ENCODE measurements around the gene SFSWAP. TPM values are rescaled to one million over a fixed set of nuclear protein-coding genes. Genes with fewer than 3 reads are reported as not detected.

The SFSWAP gene
- total RNA-seq, 1 donor from 2014 or later: 34.9 TPM

- H3K36me3 ChIP-seq: no peaks in the 10 kb centered on the region
- no peak overlapping the region for H3K27ac ChIP-seq
- H3K27me3 ChIP-seq: no peaks in the 10 kb centered on the region
- TF ChIP-seq POLR2AphosphoS5 (IDR thresholded peaks at IDR 0.05; ENCODE audit: insufficient read depth in 1 of 2, low read depth in 1 of 2) (no peak), POLR2A (IDR thresholded peaks at IDR 0.05) (no peak), CTCF (IDR thresholded peaks at IDR 0.05) (no peak)
- H3K9me3 ChIP-seq: no peaks in the 10 kb centered on the region
- DNase-seq (ENCODE audit: extremely low spot score in 2 of 2): no peak
- H3K4me1 ChIP-seq: no peaks in the 10 kb centered on the region
- H3K4me3 ChIP-seq: no peak overlapping the region
- intact Hi-C loops (cut with DNase I): no loop called here
Measured at GRCh38 chr12:131695968-131696367, 14.9 kb upstream of the SFSWAP start.

- no peak overlapping the region for H3K27ac ChIP-seq
- no peak for DNase-seq (ENCODE audit: extremely low spot score in 2 of 2)
- H3K4me3 ChIP-seq: no peak overlapping the region
Measured at GRCh38 chr12:131698286-131698685, 12.6 kb upstream of the SFSWAP start.

GRCh38 chr12:131699434-131699833 lies 11.5 kb upstream of the SFSWAP start:
- intact Hi-C loops (cut with DNase I): no loop called here
- peaks cover 9% of the 10 kb centered on the region for H3K9me3 ChIP-seq

More at GRCh38 chr12:131698286-131698685, 12.6 kb upstream of the SFSWAP start:
- no peaks in the 10 kb centered on the region for H3K9me3 ChIP-seq
- no peaks in the 10 kb centered on the region for H3K27me3 ChIP-seq
- intact Hi-C loops (cut with DNase I): no loop called here
- no peak for TF ChIP-seq POLR2AphosphoS5 (IDR thresholded peaks at IDR 0.05; ENCODE audit: insufficient read depth in 1 of 2, low read depth in 1 of 2)
- no peak for TF ChIP-seq CTCF (IDR thresholded peaks at IDR 0.05)
- TF ChIP-seq POLR2A (IDR thresholded peaks at IDR 0.05): no peak
- no peaks in the 10 kb centered on the region for H3K36me3 ChIP-seq
- no peaks in the 10 kb centered on the region for H3K4me1 ChIP-seq

GRCh38 chr12:131700271-131700670 lies 10.6 kb upstream of the SFSWAP start:
- TF ChIP-seq POLR2AphosphoS5 (IDR thresholded peaks at IDR 0.05; ENCODE audit: insufficient read depth in 1 of 2, low read depth in 1 of 2) (no peak), POLR2A (IDR thresholded peaks at IDR 0.05) (no peak), CTCF (IDR thresholded peaks at IDR 0.05) (no peak)
- Histone ChIP-seq H3K36me3 (no peaks in the 10 kb centered on the region), H3K27ac (no peak overlapping the region), H3K27me3 (no peaks in the 10 kb centered on the region), H3K9me3 (peaks cover 9% of the 10 kb centered on the region), H3K4me1 (no peaks in the 10 kb centered on the region), H3K4me3 (no peak overlapping the region)
- intact Hi-C loops (cut with DNase I): no loop called here
- DNase-seq (ENCODE audit: extremely low spot score in 2 of 2): peak; percentile 28 to 60

More at GRCh38 chr12:131699434-131699833, 11.5 kb upstream of the SFSWAP start:
- Histone ChIP-seq H3K4me1 (no peaks in the 10 kb centered on the region), H3K27ac (no peak overlapping the region), H3K27me3 (no peaks in the 10 kb centered on the region), H3K36me3 (no peaks in the 10 kb centered on the region), H3K4me3 (no peak overlapping the region)
- no peak for TF ChIP-seq CTCF (IDR thresholded peaks at IDR 0.05)
- TF ChIP-seq POLR2AphosphoS5 (IDR thresholded peaks at IDR 0.05; ENCODE audit: insufficient read depth in 1 of 2, low read depth in 1 of 2): no peak
- no peak for TF ChIP-seq POLR2A (IDR thresholded peaks at IDR 0.05)
- peak in 1 of 2 donors; percentile 18 for DNase-seq (ENCODE audit: extremely low spot score in 2 of 2)

GRCh38 chr12:131701705-131702572 lies 9.0 kb upstream of the SFSWAP start:
- TF ChIP-seq CTCF (IDR thresholded peaks at IDR 0.05) (no peak), POLR2AphosphoS5 (IDR thresholded peaks at IDR 0.05; ENCODE audit: insufficient read depth in 1 of 2, low read depth in 1 of 2) (no peak), POLR2A (IDR thresholded peaks at IDR 0.05) (no peak)
- Histone ChIP-seq H3K9me3 (peaks cover 9% of the 10 kb centered on the region), H3K4me1 (no peaks in the 10 kb centered on the region), H3K27me3 (no peaks in the 10 kb centered on the region), H3K4me3 (no peak overlapping the region), H3K27ac (no peak overlapping the region), H3K36me3 (no peaks in the 10 kb centered on the region)
- intact Hi-C loops (cut with DNase I): no loop called here
- peak; percentile 32 to 67 for DNase-seq (ENCODE audit: extremely low spot score in 2 of 2)
